T-helper 1 cell treated with Interleukin-12 subunit alpha and Interleukin-12 subunit beta and Interleukin-4 antibody, amounts not matched to agents 30 ng/mL and 1 ng/mL, for 36 hours (primary cell): Measurements from ENCODE around the gene DNTT. TPM values are rescaled to one million over a fixed set of nuclear protein-coding genes. Genes with fewer than 3 reads are reported as not detected.
"Not testable (repeated sequence)": the region's sequence is repeated elsewhere in the genome, so short reads cannot be mapped to it uniquely, and the experiment has no call there.

Experiments
- intact Hi-C: fragments of 100-400 bp; cut with micrococcal nuclease; formaldehyde crosslinking; loops from one replicate; pipeline ENCODE4 v1.15.1; 2024
- total RNA-seq: library from RNA; stranded (reverse); gene quantifications from 2 replicates; pipeline ENCODE4 v1.2.3, GENCODE V29; 2022

DNTT gene
- total RNA-seq, 1 donor from 2014 or later, result not detected

GRCh38 chr10:96308854-96309253 is 4.6 kb downstream of the DNTT start:
- intact Hi-C loops, result not testable (repeated sequence)

GRCh38 chr10:96309628-96310320 is 5.5 kb downstream of the DNTT start:
- intact Hi-C loops, result no loop called here

GRCh38 chr10:96310321-96310669 is 6.1 kb downstream of the DNTT start:
- intact Hi-C loops, result no loop called here

GRCh38 chr10:96311180-96311715 is 7.0 kb downstream of the DNTT start:
- intact Hi-C loops, result no loop called here

- intact Hi-C loops, result no loop called here
Observed at GRCh38 chr10:96313344-96313743, 9.1 kb downstream of the DNTT start.

- intact Hi-C loops, result no loop called here
Observed at GRCh38 chr10:96317067-96317833, 13.0 kb downstream of the DNTT start.

GRCh38 chr10:96319754-96320474 is 15.7 kb downstream of the DNTT start:
- intact Hi-C loops, result no loop called here

GRCh38 chr10:96321822-96322221 is 17.6 kb downstream of the DNTT start:
- intact Hi-C loops, result no loop called here

- intact Hi-C loops, result no loop called here
Observed at GRCh38 chr10:96322275-96322674, 18.0 kb downstream of the DNTT start.

GRCh38 chr10:96324447-96324846 is 20.2 kb downstream of the DNTT start:
- intact Hi-C loops, result no loop called here

GRCh38 chr10:96325719-96326373 is 21.6 kb downstream of the DNTT start:
- intact Hi-C loops, result no loop called here

- intact Hi-C loops, result no loop called here
Observed at GRCh38 chr10:96327462-96327861, 23.2 kb downstream of the DNTT start.

- intact Hi-C loops, result no loop called here
Observed at GRCh38 chr10:96333101-96333500, 28.9 kb downstream of the DNTT start.

GRCh38 chr10:96334616-96335526 is 30.6 kb downstream of the DNTT start:
- intact Hi-C loops, result no loop called here

GRCh38 chr10:96337106-96337505 is 32.9 kb downstream of the DNTT start:
- intact Hi-C loops, result no loop called here

GRCh38 chr10:96338279-96338925 is 34.2 kb downstream of the DNTT start:
- intact Hi-C loops, result no loop called here

GRCh38 chr10:96339383-96339782 is 35.1 kb downstream of the DNTT start:
- intact Hi-C loops, result no loop called here

GRCh38 chr10:96339956-96340904 is 36.0 kb downstream of the DNTT start:
- intact Hi-C loops, result loop anchor here (1.0 kb wide), 2 partner anchors 111 to 323 kb away; no protein-coding TSS in a partner anchor
